HG02870 (cell line): Measurements from ENCODE around the gene CCDC50.

Experiments
- ATAC-seq: cut with Tn5 transposase; IDR thresholded peaks from one replicate; pipeline ENCODE4 v1.9.1; 2021; ENCODE audit warnings: mild to moderate bottlenecking, moderate library complexity; ENCODE audit not compliant: unreplicated experiment

CCDC50 gene

GRCh38 chr3:191414732-191415131, 85.5 kb downstream of the CCDC50 start:
- no peak for ATAC-seq

GRCh38 chr3:191415566-191415965, 86.4 kb downstream of the CCDC50 start:
- ATAC-seq = no peak

GRCh38 chr3:191417457-191417729, 88.2 kb downstream of the CCDC50 start:
- ATAC-seq = no peak

- ATAC-seq = no peak
Measured at GRCh38 chr3:191420771-191421170, 91.6 kb downstream of the CCDC50 start.

- ATAC-seq = no peak
Measured at GRCh38 chr3:191424881-191425280, 95.7 kb downstream of the CCDC50 start.

- ATAC-seq = no peak
Measured at GRCh38 chr3:191425322-191425734, 96.1 kb downstream of the CCDC50 start.

- ATAC-seq = no peak
Measured at GRCh38 chr3:191426311-191426710, 97.1 kb downstream of the CCDC50 start.

- ATAC-seq = no peak
Measured at GRCh38 chr3:191428177-191428576, 99.0 kb downstream of the CCDC50 start.

GRCh38 chr3:191430103-191430502, 100.9 kb downstream of the CCDC50 start:
- no peak for ATAC-seq

- no peak for ATAC-seq
Measured at GRCh38 chr3:191431160-191431822, 102.1 kb downstream of the CCDC50 start.

- no peak for ATAC-seq
Measured at GRCh38 chr3:191432162-191432561, 103.0 kb downstream of the CCDC50 start.

- no peak for ATAC-seq
Measured at GRCh38 chr3:191434024-191434423, 104.8 kb downstream of the CCDC50 start.

GRCh38 chr3:191435981-191436380, 106.8 kb downstream of the CCDC50 start:
- no peak for ATAC-seq

- ATAC-seq = no peak
Measured at GRCh38 chr3:191438150-191438814, 109.1 kb downstream of the CCDC50 start.

- no peak for ATAC-seq
Measured at GRCh38 chr3:191440532-191440931, 111.3 kb downstream of the CCDC50 start.

- peak; percentile 48 for ATAC-seq
Measured at GRCh38 chr3:191441687-191442086, 112.5 kb downstream of the CCDC50 start.

GRCh38 chr3:191444569-191444968, 115.4 kb downstream of the CCDC50 start:
- no peak for ATAC-seq
